ENCODE data around the gene MYLK4. TPM values are rescaled to one million over a fixed set of nuclear protein-coding genes. Genes with fewer than 3 reads are reported as not detected.

MYLK4 gene
- total RNA-seq, 1 donor from 2014 or later, result 0.60 TPM

DNA sequence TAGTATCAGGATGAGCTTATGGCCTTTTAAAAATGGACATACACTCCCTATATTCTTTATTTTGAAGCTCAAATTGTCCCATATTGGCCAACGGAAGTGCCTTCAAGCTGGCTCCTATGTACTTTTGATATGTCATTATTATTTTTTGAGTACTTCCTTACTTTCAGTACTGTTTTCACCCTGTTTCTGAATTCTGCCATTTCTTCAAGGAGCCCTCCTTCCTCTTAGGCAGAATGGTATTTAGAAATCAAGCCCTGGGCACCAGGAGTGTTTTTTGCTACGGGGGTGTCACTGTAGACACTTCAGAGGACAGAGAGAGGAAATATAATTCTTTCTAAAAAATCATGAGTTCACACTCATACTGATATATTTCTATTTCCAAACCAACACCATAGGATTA lies 5.5 kb upstream of the MYLK4 start:
- no peak for TF ChIP-seq CTCF (IDR thresholded peaks at IDR 0.05; ENCODE audit: unreplicated experiment)
- H3K4me1 Mint-ChIP-seq (ENCODE audit: low read depth), result no peaks in the 10 kb centered on the region

DNA sequence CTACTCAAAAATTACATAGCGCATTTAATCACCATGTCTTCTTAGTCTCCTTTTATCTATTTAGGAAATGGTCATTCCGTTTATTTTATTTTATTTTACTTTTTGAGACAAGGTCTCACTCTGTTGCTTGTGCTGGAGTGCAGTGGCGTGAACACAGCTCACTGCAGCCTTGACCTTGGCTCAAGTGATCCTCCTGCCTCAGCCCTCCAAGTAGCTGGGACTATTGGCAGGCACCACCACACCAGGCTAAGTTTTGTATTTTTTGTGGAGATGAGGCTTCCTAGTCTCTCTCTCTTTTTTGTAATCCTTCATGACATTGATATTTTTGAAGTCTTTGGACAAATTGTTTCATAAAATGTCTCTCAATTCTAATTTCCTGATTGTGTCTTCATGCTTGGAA lies 4.7 kb upstream of the MYLK4 start:
- no peak for DNase-seq (ENCODE audit: low spot score, unreplicated experiment)

More for the DNA sequence above, 5.5 kb upstream of the MYLK4 start:
- no peaks in the 10 kb centered on the region for H3K27me3 Mint-ChIP-seq
- DNase-seq (ENCODE audit: low spot score, unreplicated experiment), result no peak
- H3K4me3 Mint-ChIP-seq (ENCODE audit: low read depth), result no peak overlapping the region
- H3K36me3 Mint-ChIP-seq (ENCODE audit: insufficient read depth), result no peaks in the 10 kb centered on the region
- H3K27ac Mint-ChIP-seq, result no peak overlapping the region
- peaks cover 5% of the 10 kb centered on the region for H3K9me3 Mint-ChIP-seq (ENCODE audit: low read depth)

GRCh38 chr6:2754911-2755310 lies 4.2 kb upstream of the MYLK4 start:
- no peak for DNase-seq (ENCODE audit: low spot score, unreplicated experiment)
- Mint-ChIP-seq H3K36me3 (ENCODE audit: insufficient read depth) (no peaks in the 10 kb centered on the region), H3K27me3 (peaks cover under 1% of the 10 kb centered on the region), H3K4me3 (ENCODE audit: low read depth) (no peak overlapping the region), H3K9me3 (ENCODE audit: low read depth) (no peaks in the 10 kb centered on the region), H3K27ac (no peak overlapping the region), H3K4me1 (ENCODE audit: low read depth) (no peaks in the 10 kb centered on the region)
- no peak for TF ChIP-seq CTCF (IDR thresholded peaks at IDR 0.05; ENCODE audit: unreplicated experiment)

More for the DNA sequence above, 4.7 kb upstream of the MYLK4 start:
- H3K4me3 Mint-ChIP-seq (ENCODE audit: low read depth), result no peak overlapping the region
- H3K27ac Mint-ChIP-seq, result no peak overlapping the region
- peaks cover under 1% of the 10 kb centered on the region for H3K9me3 Mint-ChIP-seq (ENCODE audit: low read depth)
- no peak for TF ChIP-seq CTCF (IDR thresholded peaks at IDR 0.05; ENCODE audit: unreplicated experiment)
- no peaks in the 10 kb centered on the region for H3K27me3 Mint-ChIP-seq
- H3K36me3 Mint-ChIP-seq (ENCODE audit: insufficient read depth), result no peaks in the 10 kb centered on the region
- no peaks in the 10 kb centered on the region for H3K4me1 Mint-ChIP-seq (ENCODE audit: low read depth)

GRCh38 chr6:2754393-2754792 lies 3.7 kb upstream of the MYLK4 start:
- Mint-ChIP-seq H3K36me3 (ENCODE audit: insufficient read depth) (no peaks in the 10 kb centered on the region), H3K27me3 (peaks cover 4% of the 10 kb centered on the region), H3K4me3 (ENCODE audit: low read depth) (no peak overlapping the region), H3K9me3 (ENCODE audit: low read depth) (no peaks in the 10 kb centered on the region), H3K4me1 (ENCODE audit: low read depth) (no peaks in the 10 kb centered on the region), H3K27ac (no peak overlapping the region)
- TF ChIP-seq CTCF (IDR thresholded peaks at IDR 0.05; ENCODE audit: unreplicated experiment), result no peak
- no peak for DNase-seq (ENCODE audit: low spot score, unreplicated experiment)

- Mint-ChIP-seq H3K4me1 (ENCODE audit: low read depth) (no peaks in the 10 kb centered on the region), H3K36me3 (ENCODE audit: insufficient read depth) (no peaks in the 10 kb centered on the region), H3K27me3 (peaks cover 8% of the 10 kb centered on the region), H3K4me3 (ENCODE audit: low read depth) (no peak overlapping the region), H3K27ac (no peak overlapping the region), H3K9me3 (ENCODE audit: low read depth) (no peaks in the 10 kb centered on the region)
- no peak for DNase-seq (ENCODE audit: low spot score, unreplicated experiment)
- no peak for TF ChIP-seq CTCF (IDR thresholded peaks at IDR 0.05; ENCODE audit: unreplicated experiment)
Measured at GRCh38 chr6:2753743-2754142, 3.0 kb upstream of the MYLK4 start.
